K562 (cell line): ENCODE measurements around the gene GDF11. TPM values are rescaled to one million over a fixed set of nuclear protein-coding genes. Genes with fewer than 3 reads are reported as not detected.

ENCODE experiments used
- ADNP ChIP-seq: fragments of 200-800 bp; sonication (Bioruptor generic); IDR thresholded peaks from 2 replicates; pipeline ENCODE4 v1.6.1; 2016; ENCODE audit warnings: missing genetic modification characterization, missing compliant biosample characterization
- BCLAF1 ChIP-seq, 2 experiments: fragments of 450-650 bp in 1 of 2; IDR thresholded peaks; 2 replicates each; pipeline ENCODE4 v1.6.1; 2011 to 2017; ENCODE audit warnings: low read depth in 2 of 2, antibody characterized with exemption in 1 of 2, borderline replicate concordance in 1 of 2, low read length in 1 of 2, mild to moderate bottlenecking in 1 of 2, mixed read lengths in 1 of 2; ENCODE audit not compliant: control insufficient read depth in 1 of 2
- BRF1 ChIP-seq: IDR thresholded peaks from 3 replicates; pipeline ENCODE4 v1.6.1; 2011; ENCODE audit warnings: borderline replicate concordance, mild to moderate bottlenecking; ENCODE audit not compliant: insufficient read length; ENCODE audit errors: extremely low read depth
- HBP1 ChIP-seq: fragments of 450-650 bp; formaldehyde crosslinking; IDR thresholded peaks from 2 replicates; pipeline ENCODE4 v1.4.0; 2022; ENCODE audit warnings: missing genetic modification characterization
- IFI16 ChIP-seq: fragments of 250-450 bp; sonication (Bioruptor Pico); IDR thresholded peaks from 2 replicates; pipeline ENCODE4 v2.1.2; 2022; ENCODE audit warnings: mild to moderate bottlenecking, inconsistent platforms
- MCM5 ChIP-seq: fragments of 450-650 bp; IDR thresholded peaks from 2 replicates; pipeline ENCODE4 v1.6.1; 2016; ENCODE audit warnings: low read depth
- PRMT5 ChIP-seq: sonication (generic); formaldehyde crosslinking; IDR thresholded peaks from 2 replicates; pipeline ENCODE4 v1.5.0; 2020; ENCODE audit warnings: missing genetic modification reagents
- TGIF2 ChIP-seq: sonication (generic); formaldehyde crosslinking; IDR thresholded peaks from 2 replicates; pipeline ENCODE4 v1.8.1; 2022; ENCODE audit warnings: mild to moderate bottlenecking, missing genetic modification reagents, moderate library complexity
- ZBTB49 ChIP-seq: sonication (generic); formaldehyde crosslinking; IDR thresholded peaks from 2 replicates; pipeline ENCODE4 v1.8.0; 2022; ENCODE audit warnings: missing genetic modification reagents, mild to moderate bottlenecking, borderline replicate concordance
- ZNF184 ChIP-seq: sonication (generic); formaldehyde crosslinking; IDR thresholded peaks from 2 replicates; pipeline ENCODE4 v1.5.0; 2020; ENCODE audit warnings: missing genetic modification reagents
- ZNF324 ChIP-seq: fragments of 250-450 bp; sonication (Bioruptor Pico); IDR thresholded peaks from 2 replicates; pipeline ENCODE4 v1.4.0; 2020; ENCODE audit warnings: mild to moderate bottlenecking
- ZNF668 ChIP-seq: fragments of 250-450 bp; sonication (Bioruptor Pico); IDR thresholded peaks from 2 replicates; pipeline ENCODE4 v1.8.0; 2022; ENCODE audit warnings: mild to moderate bottlenecking, inconsistent platforms
- ZZZ3 ChIP-seq: fragments of 450-650 bp; IDR thresholded peaks from 2 replicates; pipeline ENCODE4 v1.6.1; 2016; ENCODE audit warnings: antibody characterized with exemption, mild to moderate bottlenecking, moderate library complexity
- polyA plus RNA-seq, 8 experiments: library from polyadenylated mRNA; depleted of rRNA in 4 of 8; stranded (reverse) in 5 of 8; unstranded in 3 of 8; fragments of >200 nt; fragmentation: Nextera tagmentation in 2 of 8; fragmentation: Illumina TruSeq in 1 of 8; extraction: Ambion mirVana in 2 of 8; extraction: Trizol in 1 of 8; gene quantifications; 2 replicates each; pipeline versions ENCODE4 v1.2.1 to v1.2.3, GENCODE V29; 2011 to 2014; ENCODE audit warnings: inconsistent platforms in 1 of 8, missing spikeins in 1 of 8
- total RNA-seq, 7 experiments: library from RNA; depleted of rRNA in 6 of 7; stranded (reverse); fragments of >200 nt in 6 of 7; fragmentation: Illumina TruSeq in 2 of 7; extraction: Trizol in 2 of 7; gene quantifications; 2 replicates each; pipeline versions ENCODE4 v1.2.1 to v1.2.3, GENCODE V29; 2011 to 2021; ENCODE audit warnings: low replicate concordance in 1 of 7

GDF11 gene
- total and polyA plus RNA-seq, 9 of the 15 experiments (the other 6 are each of a cell fraction or from before 2014, with no cell fraction given): 1.4 to 15.7 (median 4.8) TPM

GRCh38 chr12:55696796-55697462 is 46.0 kb upstream of the GDF11 start (continued):
- TF ChIP-seq BCLAF1 (IDR thresholded peaks at IDR 0.05; ENCODE audit: borderline replicate concordance in 1 of 2, control insufficient read depth in 1 of 2, low read depth in 2 of 2, low read length in 1 of 2) (no peak), ZZZ3 (no peak), BRF1 (no peak), ZNF184 (no peak), IFI16 (CRISPR knock-in tag) (no peak), ADNP (tag) (no peak), PRMT5 (CRISPR knock-in tag) (no peak), ZBTB49 (CRISPR knock-in tag) (no peak), HBP1 (CRISPR knock-in tag) (no peak), ZNF668 (no peak), MCM5 (no peak), TGIF2 (CRISPR knock-in tag) (no peak), ZNF324 (no peak)
- TF ChIP-seq, all 486 proteins: peak for 0
